Measurements from ENCODE around the gene ARHGEF37. TPM values are rescaled to one million over a fixed set of nuclear protein-coding genes. Genes with fewer than 3 reads are reported as not detected.

ARHGEF37 gene
- total and polyA plus RNA-seq, 2 of the 8 experiments (the other 6 are each of a cell fraction or from before 2014, with no cell fraction given): 0.21 to 0.48 TPM

- TF ChIP-seq E2F6 (IDR thresholded peaks at IDR 0.05): no peak
Measured at GRCh38 chr5:149559706-149560105, 21.6 kb upstream of the ARHGEF37 start (continued).
